ENCODE results near the gene DOK6. TPM values are rescaled to one million over a fixed set of nuclear protein-coding genes. Genes with fewer than 3 reads are reported as not detected.

The DOK6 gene
- total and polyA plus RNA-seq, 2 donors (not counting 3 experiments of a cell fraction or from before 2014, with no cell fraction given), result under 0.01 TPM; not detected in 1

GRCh38 chr18:69399253-69399652 is 1.4 kb upstream of the DOK6 start:
- no peak for TF ChIP-seq MAX (IDR thresholded peaks at IDR 0.05; ENCODE audit: insufficient read depth, insufficient read length)
- no peak for TF ChIP-seq CTCF (IDR thresholded peaks at IDR 0.05; ENCODE audit: extremely low read depth in 1 of 2, insufficient read depth in 1 of 2, low read depth in 1 of 2, low read length in 2 of 2)
- no peak for TF ChIP-seq GATA2 (IDR thresholded peaks at IDR 0.05; ENCODE audit: insufficient read depth, insufficient read length, low read depth, low read length)
- TF ChIP-seq POLR2AphosphoS5 (IDR thresholded peaks at IDR 0.05; ENCODE audit: insufficient read depth, low read depth, low read length), result no peak
- no peak for TF ChIP-seq POLR2A (IDR thresholded peaks at IDR 0.05; ENCODE audit: low read depth, low read length)
- no peak for TF ChIP-seq MYC (IDR thresholded peaks at IDR 0.05; ENCODE audit: low read depth, low read length)
- no peak for TF ChIP-seq JUN (IDR thresholded peaks at IDR 0.05; ENCODE audit: borderline replicate concordance, insufficient read depth, insufficient read length, low read depth)
- TF ChIP-seq FOS (IDR thresholded peaks at IDR 0.05; ENCODE audit: borderline replicate concordance, insufficient read depth, low read length), result no peak
- TF ChIP-seq EZH2 (IDR thresholded peaks at IDR 0.05; ENCODE audit: borderline replicate concordance, low read depth, low read length, severe bottlenecking), result no peak
- FAIRE-seq (no peak), DNase-seq (ENCODE audit: low read depth, low spot score) (no peak)
- ChIA-PET POLR2A (no interaction called here), CTCF (no interaction called here)
- no peaks in the 10 kb centered on the region for H3K9me1 ChIP-seq (replicated peaks; ENCODE audit: control insufficient read depth, extremely low read depth, insufficient read depth, low read length)
- no peaks in the 10 kb centered on the region for H3K9me3 ChIP-seq (replicated peaks; ENCODE audit: control insufficient read depth, insufficient read depth, low read length)
- intact Hi-C loops (cut with micrococcal nuclease), result no loop called here
- H3K4me3 ChIP-seq (replicated peaks in 1 of 3; ENCODE audit: insufficient read depth in 1 of 3, low read depth in 1 of 3, low read length in 3 of 3), result no peak overlapping the region
- H2AFZ ChIP-seq (ENCODE audit: low read depth, low read length), result no peak overlapping the region
- dilution Hi-C loops (cut with MboI; ENCODE audit: extremely low pct_ligation_motif_present, low sequenced_read_pairs), result no loop called here
- H3K9ac ChIP-seq (replicated peaks; ENCODE audit: extremely low read depth, insufficient read depth, low read length), result no peak overlapping the region
- H3K36me3 ChIP-seq (ENCODE audit: control insufficient read depth in 2 of 2, extremely low read depth in 1 of 2, insufficient read depth in 2 of 2, low read length in 2 of 2), result no peaks in the 10 kb centered on the region
- H3K79me2 ChIP-seq (ENCODE audit: control insufficient read depth, insufficient read depth, low read length), result no peaks in the 10 kb centered on the region
- no TSS peak for BruUV-seq (replicated peaks)
- no peaks in the 10 kb centered on the region for H3K4me1 ChIP-seq (ENCODE audit: control insufficient read depth, extremely low read depth, insufficient read depth, low read length)
- H3K27ac ChIP-seq (ENCODE audit: insufficient read depth, low read depth, low read length), result no peak overlapping the region
- H4K20me1 ChIP-seq (replicated peaks; ENCODE audit: control insufficient read depth, extremely low read depth, insufficient read depth, low read length), result no peaks in the 10 kb centered on the region
- H3K4me2 ChIP-seq (ENCODE audit: insufficient read depth, low read length), result no peak overlapping the region
- H3K27me3 ChIP-seq (ENCODE audit: control insufficient read depth in 2 of 2, insufficient read depth in 2 of 2, low read length in 2 of 2), result peaks cover 27 to 52% of the 10 kb centered on the region in 2 experiments

Data from endothelial cell of umbilical vein (primary cell).